PC-3 (cell line): ENCODE measurements around the gene ATG7.

Experiments used
- CTCF ChIP-seq: fragments of 300-600 bp; sonication (generic); conservative IDR thresholded peaks from 2 replicates; pipeline ENCODE4 v1.5.1; 2017; ENCODE audit warnings: antibody characterized with exemption, low read depth, mild to moderate bottlenecking, low read length
- EZH2 ChIP-seq: fragments of 300-600 bp; sonication (generic); IDR thresholded peaks from one replicate; pipeline ENCODE4 v1.6.1; 2017; ENCODE audit warnings: antibody characterized with exemption, mild to moderate bottlenecking, low read length; ENCODE audit not compliant: unreplicated experiment
- EZH2phosphoT487 ChIP-seq: fragments of 300-600 bp; sonication (generic); IDR thresholded peaks from 2 replicates; pipeline ENCODE4 v1.6.1; 2018; ENCODE audit warnings: mild to moderate bottlenecking, antibody characterized with exemption, low read length, borderline replicate concordance

- TF ChIP-seq CTCF (no peak), EZH2 (no peak), EZH2phosphoT487 (no peak)
Measured at GRCh38 chr3:11410564-11410963, 138.4 kb downstream of the ATG7 start.
